PC-3 (cell line): Measurements from ENCODE around the gene SH3TC1.

Experiments
- EZH2 ChIP-seq: fragments of 300-600 bp; sonication (generic); IDR thresholded peaks from one replicate; pipeline ENCODE4 v1.6.1; 2017; ENCODE audit warnings: antibody characterized with exemption, mild to moderate bottlenecking, low read length; ENCODE audit not compliant: unreplicated experiment
- EZH2phosphoT487 ChIP-seq: fragments of 300-600 bp; sonication (generic); IDR thresholded peaks from 2 replicates; pipeline ENCODE4 v1.6.1; 2018; ENCODE audit warnings: mild to moderate bottlenecking, antibody characterized with exemption, low read length, borderline replicate concordance
- TF ChIP-seq, protein P1 (sequence below): fragments of 300-600 bp; sonication (generic); conservative IDR thresholded peaks from 2 replicates; pipeline ENCODE4 v1.5.1; 2017; ENCODE audit warnings: antibody characterized with exemption, low read depth, mild to moderate bottlenecking, low read length

DNA sequence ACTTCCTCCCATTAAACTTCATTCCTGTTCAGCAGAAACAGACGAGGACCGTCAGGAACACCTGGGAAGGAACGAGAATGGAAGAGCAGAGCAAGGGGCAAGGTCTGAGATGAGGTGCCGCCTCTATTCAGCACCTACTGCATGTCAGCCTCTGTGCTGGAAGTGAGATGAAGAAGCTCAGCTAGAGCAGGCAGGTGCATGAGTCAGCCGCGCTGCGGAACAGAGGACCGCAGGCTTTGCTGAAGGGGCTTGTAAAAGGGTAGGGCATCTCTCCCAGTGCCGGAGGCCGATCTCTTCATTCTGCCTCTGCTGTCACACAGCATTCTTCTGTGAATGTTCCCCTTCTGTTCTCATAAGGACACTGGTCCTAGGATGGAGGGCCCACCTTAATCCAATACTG lies 34.4 kb upstream of the SH3TC1 start:
- TF ChIP-seq, protein P1, sequence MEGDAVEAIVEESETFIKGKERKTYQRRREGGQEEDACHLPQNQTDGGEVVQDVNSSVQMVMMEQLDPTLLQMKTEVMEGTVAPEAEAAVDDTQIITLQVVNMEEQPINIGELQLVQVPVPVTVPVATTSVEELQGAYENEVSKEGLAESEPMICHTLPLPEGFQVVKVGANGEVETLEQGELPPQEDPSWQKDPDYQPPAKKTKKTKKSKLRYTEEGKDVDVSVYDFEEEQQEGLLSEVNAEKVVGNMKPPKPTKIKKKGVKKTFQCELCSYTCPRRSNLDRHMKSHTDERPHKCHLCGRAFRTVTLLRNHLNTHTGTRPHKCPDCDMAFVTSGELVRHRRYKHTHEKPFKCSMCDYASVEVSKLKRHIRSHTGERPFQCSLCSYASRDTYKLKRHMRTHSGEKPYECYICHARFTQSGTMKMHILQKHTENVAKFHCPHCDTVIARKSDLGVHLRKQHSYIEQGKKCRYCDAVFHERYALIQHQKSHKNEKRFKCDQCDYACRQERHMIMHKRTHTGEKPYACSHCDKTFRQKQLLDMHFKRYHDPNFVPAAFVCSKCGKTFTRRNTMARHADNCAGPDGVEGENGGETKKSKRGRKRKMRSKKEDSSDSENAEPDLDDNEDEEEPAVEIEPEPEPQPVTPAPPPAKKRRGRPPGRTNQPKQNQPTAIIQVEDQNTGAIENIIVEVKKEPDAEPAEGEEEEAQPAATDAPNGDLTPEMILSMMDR = no peak
- TF ChIP-seq EZH2 (no peak), EZH2phosphoT487 (no peak)
